ENCODE measurements around the gene THAP4.

- TF ChIP-seq, protein P1, sequence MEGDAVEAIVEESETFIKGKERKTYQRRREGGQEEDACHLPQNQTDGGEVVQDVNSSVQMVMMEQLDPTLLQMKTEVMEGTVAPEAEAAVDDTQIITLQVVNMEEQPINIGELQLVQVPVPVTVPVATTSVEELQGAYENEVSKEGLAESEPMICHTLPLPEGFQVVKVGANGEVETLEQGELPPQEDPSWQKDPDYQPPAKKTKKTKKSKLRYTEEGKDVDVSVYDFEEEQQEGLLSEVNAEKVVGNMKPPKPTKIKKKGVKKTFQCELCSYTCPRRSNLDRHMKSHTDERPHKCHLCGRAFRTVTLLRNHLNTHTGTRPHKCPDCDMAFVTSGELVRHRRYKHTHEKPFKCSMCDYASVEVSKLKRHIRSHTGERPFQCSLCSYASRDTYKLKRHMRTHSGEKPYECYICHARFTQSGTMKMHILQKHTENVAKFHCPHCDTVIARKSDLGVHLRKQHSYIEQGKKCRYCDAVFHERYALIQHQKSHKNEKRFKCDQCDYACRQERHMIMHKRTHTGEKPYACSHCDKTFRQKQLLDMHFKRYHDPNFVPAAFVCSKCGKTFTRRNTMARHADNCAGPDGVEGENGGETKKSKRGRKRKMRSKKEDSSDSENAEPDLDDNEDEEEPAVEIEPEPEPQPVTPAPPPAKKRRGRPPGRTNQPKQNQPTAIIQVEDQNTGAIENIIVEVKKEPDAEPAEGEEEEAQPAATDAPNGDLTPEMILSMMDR (IDR thresholded peaks at IDR 0.05), result no peak
- TF ChIP-seq POLR2A (IDR thresholded peaks at IDR 0.05) (no peak), EP300 (IDR thresholded peaks at IDR 0.05) (no peak)
Measured at GRCh38 chr2:241555711-241556110, 81.2 kb downstream of the THAP4 start.

Data from stomach (tissue), 4 donors.